ENCODE data around the gene SYMPK.

Gene SYMPK

DNA sequence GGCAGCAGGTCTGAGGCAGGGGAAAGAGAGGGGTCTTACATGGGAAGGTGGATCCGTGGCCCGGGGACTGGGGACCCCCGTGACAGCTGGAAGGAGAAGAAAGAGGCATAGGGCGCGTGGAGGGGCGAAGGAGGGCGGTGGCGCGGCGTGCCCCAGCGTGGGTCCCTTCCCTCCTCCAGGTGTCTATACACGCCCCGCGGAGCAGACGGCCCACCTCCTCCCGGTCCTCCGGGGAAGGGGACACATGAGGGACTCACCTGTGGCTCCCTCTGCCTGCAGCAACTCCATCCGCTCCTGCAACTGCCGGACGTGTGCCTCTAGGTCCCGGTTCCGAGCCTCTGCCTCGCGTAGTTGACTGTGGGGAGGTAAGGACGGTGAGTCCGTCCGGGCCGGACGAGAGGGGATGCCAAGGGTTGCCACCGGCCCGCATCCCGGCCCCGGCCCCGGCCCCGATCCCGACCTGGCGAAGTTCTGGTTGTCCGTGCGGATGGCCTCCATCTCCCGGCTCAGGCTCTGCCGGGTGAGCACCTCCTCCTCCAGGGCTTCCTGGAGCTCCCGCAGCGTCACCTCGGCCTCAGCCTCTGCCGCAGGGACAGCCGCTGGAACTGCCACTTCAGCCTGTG lies 91.5 kb downstream of the SYMPK start:
- TF ChIP-seq, protein P1, sequence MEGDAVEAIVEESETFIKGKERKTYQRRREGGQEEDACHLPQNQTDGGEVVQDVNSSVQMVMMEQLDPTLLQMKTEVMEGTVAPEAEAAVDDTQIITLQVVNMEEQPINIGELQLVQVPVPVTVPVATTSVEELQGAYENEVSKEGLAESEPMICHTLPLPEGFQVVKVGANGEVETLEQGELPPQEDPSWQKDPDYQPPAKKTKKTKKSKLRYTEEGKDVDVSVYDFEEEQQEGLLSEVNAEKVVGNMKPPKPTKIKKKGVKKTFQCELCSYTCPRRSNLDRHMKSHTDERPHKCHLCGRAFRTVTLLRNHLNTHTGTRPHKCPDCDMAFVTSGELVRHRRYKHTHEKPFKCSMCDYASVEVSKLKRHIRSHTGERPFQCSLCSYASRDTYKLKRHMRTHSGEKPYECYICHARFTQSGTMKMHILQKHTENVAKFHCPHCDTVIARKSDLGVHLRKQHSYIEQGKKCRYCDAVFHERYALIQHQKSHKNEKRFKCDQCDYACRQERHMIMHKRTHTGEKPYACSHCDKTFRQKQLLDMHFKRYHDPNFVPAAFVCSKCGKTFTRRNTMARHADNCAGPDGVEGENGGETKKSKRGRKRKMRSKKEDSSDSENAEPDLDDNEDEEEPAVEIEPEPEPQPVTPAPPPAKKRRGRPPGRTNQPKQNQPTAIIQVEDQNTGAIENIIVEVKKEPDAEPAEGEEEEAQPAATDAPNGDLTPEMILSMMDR (IDR thresholded peaks at IDR 0.05) = no peak

DNA sequence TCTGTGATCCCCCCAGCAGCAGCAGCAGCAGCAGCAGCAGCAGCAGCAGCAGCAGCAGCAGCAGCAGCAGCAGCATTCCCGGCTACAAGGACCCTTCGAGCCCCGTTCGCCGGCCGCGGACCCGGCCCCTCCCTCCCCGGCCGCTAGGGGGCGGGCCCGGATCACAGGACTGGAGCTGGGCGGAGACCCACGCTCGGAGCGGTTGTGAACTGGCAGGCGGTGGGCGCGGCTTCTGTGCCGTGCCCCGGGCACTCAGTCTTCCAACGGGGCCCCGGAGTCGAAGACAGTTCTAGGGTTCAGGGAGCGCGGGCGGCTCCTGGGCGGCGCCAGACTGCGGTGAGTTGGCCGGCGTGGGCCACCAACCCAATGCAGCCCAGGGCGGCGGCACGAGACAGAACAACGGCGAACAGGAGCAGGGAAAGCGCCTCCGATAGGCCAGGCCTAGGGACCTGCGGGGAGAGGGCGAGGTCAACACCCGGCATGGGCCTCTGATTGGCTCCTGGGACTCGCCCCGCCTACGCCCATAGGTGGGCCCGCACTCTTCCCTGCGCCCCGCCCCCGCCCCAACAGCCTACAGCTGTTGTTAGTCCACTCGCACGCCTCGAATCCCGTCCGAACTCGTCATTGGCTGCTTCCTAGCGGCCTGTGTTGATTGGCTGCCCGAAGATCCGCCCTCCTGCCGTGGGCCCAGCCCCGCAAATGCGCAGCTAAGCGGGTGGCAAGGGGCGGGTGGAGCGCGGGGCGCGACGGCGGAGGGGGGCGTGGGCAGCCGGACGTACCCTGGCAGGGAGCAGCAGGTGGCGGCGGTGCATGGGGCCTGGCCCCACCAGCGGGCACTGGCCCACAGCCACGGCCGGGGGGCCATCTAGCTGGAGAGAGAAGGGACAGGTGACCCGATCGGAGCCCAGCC lies 92.5 kb downstream of the SYMPK start:
- TF ChIP-seq, protein P1 (IDR thresholded peaks at IDR 0.05) = peak; percentile 56

DNA sequence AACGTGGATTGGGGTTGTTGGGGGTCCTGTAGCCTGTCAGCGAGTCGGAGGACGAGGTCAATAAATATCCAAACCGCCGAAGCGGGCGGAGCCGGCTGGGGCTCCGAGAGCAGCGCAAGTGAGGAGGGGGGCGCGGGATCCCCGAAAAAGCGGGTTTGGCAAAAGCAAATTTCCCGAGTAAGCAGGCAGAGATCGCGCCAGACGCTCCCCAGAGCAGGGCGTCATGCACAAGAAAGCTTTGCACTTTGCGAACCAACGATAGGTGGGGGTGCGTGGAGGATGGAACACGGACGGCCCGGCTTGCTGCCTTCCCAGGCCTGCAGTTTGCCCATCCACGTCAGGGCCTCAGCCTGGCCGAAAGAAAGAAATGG lies 93.1 kb downstream of the SYMPK start:
- TF ChIP-seq, protein P1 (IDR thresholded peaks at IDR 0.05) = no peak

DNA sequence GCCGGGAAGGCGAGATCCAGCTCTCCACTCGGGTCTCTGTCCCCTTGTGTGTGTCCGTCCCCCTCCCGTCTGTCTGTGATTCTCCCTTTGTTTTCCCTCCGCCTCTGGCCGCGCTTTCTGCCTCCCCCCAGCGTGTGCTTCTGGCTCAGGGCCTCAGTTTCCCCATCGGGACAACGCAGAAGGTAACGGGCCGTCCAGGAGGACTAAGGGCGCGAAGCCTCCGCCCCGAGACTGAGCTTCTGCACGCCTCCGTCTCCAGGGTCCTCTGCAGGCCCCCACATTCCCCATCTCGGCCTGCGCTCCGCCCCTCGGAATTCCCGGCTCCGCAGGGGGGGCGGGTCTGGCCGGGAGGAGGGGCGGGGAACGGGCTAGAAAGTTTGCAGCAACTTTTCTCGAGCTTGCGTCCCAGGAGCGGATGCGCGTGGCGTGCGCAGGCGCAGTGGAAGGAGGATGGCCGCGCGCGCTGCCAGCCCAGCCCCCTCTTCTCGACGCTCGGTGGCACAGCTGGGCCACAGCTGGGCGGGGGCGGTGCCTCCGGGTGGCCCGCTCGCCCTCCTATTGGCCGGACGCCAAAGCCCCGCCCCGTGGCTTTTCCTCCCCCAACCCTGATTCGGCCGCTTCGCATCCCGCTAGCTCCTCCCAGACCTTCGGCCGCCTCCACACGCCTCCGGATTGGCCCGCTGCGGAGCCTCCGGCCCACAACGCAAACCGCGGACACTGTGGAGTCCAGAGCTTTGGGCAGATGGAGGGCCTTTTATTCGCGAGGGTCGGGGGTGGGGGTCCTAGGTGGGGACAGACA lies 93.8 kb downstream of the SYMPK start, which contains the start of gene SIX5:
SIX5 (minus strand) TSS at position 269 of the 799 bp plus-strand sequence. CDS start 408 bp downstream, outside the sequence.
- TF ChIP-seq, protein P1 (IDR thresholded peaks at IDR 0.05) = no peak

DNA sequence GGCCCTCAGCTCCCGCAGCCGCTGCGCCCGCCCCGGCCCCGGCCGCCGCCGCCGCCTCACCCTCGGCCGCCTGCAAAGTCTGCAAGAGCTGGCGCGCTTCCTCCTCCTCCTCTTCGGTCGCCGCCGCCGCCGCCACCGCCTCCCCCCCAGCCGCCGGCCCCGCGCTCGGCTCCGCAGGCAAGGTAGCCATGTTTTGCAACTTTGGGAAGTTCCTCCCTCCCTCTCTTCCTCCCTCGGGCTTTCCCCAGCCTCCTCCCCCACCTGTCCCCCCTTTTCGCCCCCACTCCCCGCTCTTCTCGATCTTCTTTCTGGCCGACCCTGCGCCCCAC lies 94.3 kb downstream of the SYMPK start:
- TF ChIP-seq, protein P1 (IDR thresholded peaks at IDR 0.05) = no peak

DNA sequence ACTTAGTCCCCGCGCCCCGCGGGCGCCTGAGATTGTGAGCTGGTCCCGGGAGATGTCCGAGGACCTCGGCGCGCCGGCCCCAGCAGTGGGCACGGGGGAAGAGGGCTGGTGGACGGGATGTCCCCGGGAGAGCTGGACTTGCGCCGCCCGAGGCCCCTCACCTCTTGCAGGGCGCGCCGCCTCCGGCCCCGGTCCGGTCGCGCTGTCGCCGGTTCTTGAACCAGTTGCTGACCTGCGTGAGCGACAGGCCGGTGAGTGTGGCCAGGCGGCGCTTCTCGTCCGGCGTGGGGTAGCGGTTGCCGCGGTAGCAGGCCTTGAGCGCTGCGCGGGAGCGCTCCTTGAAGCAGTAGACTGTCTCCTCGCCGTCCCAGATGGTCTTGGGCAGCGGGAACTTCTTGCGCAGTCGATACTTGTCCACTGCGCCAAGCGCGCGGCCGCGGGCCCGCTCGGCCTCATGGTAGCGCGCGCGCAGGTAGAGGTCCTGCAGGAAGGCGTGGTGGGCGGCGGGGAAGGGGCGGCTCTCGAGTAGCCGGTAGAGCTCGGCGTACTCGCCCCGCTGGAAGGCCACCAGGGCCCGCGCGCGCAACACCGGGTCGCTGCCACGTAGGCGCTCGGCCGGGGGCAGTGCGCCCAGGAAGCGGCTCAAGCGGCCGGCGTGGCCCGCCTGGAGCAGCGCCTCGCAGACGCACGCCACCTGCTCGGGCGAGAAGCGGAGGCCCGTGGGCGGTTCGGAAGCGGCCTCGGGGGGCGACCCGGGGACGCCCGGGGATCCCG lies 94.9 kb downstream of the SYMPK start:
- TF ChIP-seq, protein P1 (IDR thresholded peaks at IDR 0.05) = no peak

DNA sequence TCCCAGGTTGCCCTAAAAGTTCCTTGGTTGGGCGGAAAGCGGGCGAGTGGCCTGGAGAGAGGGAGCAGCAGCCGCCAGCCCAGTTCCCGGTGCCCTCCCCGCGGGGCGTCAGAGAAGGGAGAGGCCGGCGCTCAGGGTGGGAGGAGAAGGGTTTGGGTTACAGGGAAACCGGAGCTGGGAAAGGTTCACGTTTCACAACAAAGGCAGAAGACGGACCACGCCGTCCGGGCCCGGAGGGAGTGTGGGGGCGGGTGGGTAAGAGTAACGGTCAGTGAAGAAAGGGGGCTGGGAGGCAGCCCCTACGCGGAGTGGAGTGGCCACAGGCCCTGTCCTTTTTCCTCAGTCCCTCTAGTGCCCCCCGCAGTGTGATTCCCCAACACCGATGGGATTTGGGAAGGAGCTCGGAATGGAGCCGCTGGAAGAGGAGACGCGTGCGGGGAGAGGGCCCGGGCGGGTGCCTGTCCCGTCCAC lies 95.5 kb downstream of the SYMPK start:
- TF ChIP-seq, protein P1 (IDR thresholded peaks at IDR 0.05) = no peak
